Upper lobe of left lung (tissue), 4 donors: Measurements from ENCODE around the gene HNRNPUL1.

ENCODE experiments used
- POLR2AphosphoS5 ChIP-seq, 2 donors: sonication (generic); formaldehyde crosslinking; IDR thresholded peaks; one replicate each; pipeline ENCODE4 v1.5.1; 2017; ENCODE audit warnings: antibody characterized with exemption in 2 of 2
- TF ChIP-seq, protein P1 (sequence below), 6 experiments: fragments of 450-650 bp in 4 of 6; fragments of 200-600 bp in 2 of 6; sonication (generic) in 2 of 6; IDR thresholded peaks; one replicate each; pipeline ENCODE4 v1.5.1; 2016 to 2019; ENCODE audit warnings: antibody characterized with exemption in 6 of 6

DNA sequence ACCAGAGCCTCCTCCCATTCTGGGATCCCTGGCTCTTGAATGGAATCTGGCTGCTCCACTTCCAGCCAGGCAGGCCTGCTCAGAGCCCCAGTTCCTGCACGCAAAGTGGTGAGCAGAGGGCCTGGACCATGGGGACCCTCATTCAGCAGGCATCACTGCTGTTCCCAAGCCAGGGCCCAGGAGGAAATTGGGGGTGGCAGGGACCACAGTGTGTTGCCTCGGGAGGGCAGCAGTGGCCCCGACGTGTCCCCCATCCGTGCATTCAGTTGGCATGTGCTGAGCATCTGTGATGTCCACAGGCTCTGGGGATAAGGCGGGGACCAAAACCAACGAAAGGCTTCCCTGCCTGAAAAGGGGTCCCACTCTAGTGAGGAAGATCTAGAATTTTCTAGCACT is 57.0 kb downstream of the HNRNPUL1 start:
- TF ChIP-seq, protein P1, sequence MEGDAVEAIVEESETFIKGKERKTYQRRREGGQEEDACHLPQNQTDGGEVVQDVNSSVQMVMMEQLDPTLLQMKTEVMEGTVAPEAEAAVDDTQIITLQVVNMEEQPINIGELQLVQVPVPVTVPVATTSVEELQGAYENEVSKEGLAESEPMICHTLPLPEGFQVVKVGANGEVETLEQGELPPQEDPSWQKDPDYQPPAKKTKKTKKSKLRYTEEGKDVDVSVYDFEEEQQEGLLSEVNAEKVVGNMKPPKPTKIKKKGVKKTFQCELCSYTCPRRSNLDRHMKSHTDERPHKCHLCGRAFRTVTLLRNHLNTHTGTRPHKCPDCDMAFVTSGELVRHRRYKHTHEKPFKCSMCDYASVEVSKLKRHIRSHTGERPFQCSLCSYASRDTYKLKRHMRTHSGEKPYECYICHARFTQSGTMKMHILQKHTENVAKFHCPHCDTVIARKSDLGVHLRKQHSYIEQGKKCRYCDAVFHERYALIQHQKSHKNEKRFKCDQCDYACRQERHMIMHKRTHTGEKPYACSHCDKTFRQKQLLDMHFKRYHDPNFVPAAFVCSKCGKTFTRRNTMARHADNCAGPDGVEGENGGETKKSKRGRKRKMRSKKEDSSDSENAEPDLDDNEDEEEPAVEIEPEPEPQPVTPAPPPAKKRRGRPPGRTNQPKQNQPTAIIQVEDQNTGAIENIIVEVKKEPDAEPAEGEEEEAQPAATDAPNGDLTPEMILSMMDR (IDR thresholded peaks at IDR 0.05) = no peak
- no peak for TF ChIP-seq POLR2AphosphoS5 (IDR thresholded peaks at IDR 0.05)
